GM12892 (cell line): ENCODE results near the gene KRTAP5-2.

Experiments used
- POLR2A ChIP-seq: IDR thresholded peaks from 2 replicates; pipeline ENCODE4 v1.6.1; 2011; ENCODE audit warnings: low read depth, low read length, control low read depth
- POLR2AphosphoS5 ChIP-seq: IDR thresholded peaks from 2 replicates; pipeline ENCODE4 v1.6.1; 2011; ENCODE audit warnings: low read depth, low read length, control low read depth
- TAF1 ChIP-seq: IDR thresholded peaks from 2 replicates; pipeline ENCODE4 v1.6.1; 2011; ENCODE audit warnings: low read depth, mild to moderate bottlenecking, control low read depth, low read length, borderline replicate concordance

GRCh38 chr11:1555713-1556153 is 42.4 kb downstream of the KRTAP5-2 start:
- TF ChIP-seq TAF1 (no peak), POLR2A (no peak), POLR2AphosphoS5 (no peak)
